Astrocyte (in vitro differentiated cells and primary cell): ENCODE measurements around the gene SCN8A. TPM values are rescaled to one million over a fixed set of nuclear protein-coding genes. Genes with fewer than 3 reads are reported as not detected.
"Not testable (repeated sequence)": the region's sequence is repeated elsewhere in the genome, so short reads cannot be mapped to it uniquely, and the experiment has no call there.

ENCODE experiments used
- DNase-seq: peaks from one replicate; pipeline ENCODE4 v3.0.0-alpha.2; 2010; ENCODE audit warnings: low read depth
- FAIRE-seq: peaks from 2 replicates; lab custom pipeline; 2011; peaks lifted over from hg19 to GRCh38; lab: Jason Lieb, UNC
- H2AFZ ChIP-seq: 2 replicates; pipeline ENCODE4 v1.6.0; 2012; ENCODE audit warnings: low read depth, low read length, inconsistent platforms
- H3K27ac ChIP-seq: 2 replicates; pipeline ENCODE4 v1.5.1; 2011; ENCODE audit warnings: low read depth, low read length, inconsistent platforms
- H3K27me3 ChIP-seq: 2 replicates; pipeline ENCODE4 v1.6.0; 2011; ENCODE audit warnings: low read length, inconsistent platforms; ENCODE audit not compliant: insufficient read depth
- H3K36me3 ChIP-seq: 2 replicates; pipeline ENCODE4 v1.5.1; 2011; ENCODE audit warnings: low read length, inconsistent platforms; ENCODE audit not compliant: insufficient read depth
- H3K4me1 ChIP-seq: 2 replicates; pipeline ENCODE4 v1.5.1; 2011; ENCODE audit warnings: low read length, inconsistent platforms; ENCODE audit not compliant: insufficient read depth
- H3K4me2 ChIP-seq: 2 replicates; pipeline ENCODE4 v1.6.0; 2012; ENCODE audit warnings: low read length, inconsistent platforms
- H3K4me3 ChIP-seq: 2 replicates; pipeline ENCODE4 v1.5.1; 2011; ENCODE audit warnings: low read depth, mild to moderate bottlenecking, low read length, inconsistent platforms; ENCODE audit not compliant: insufficient read depth
- H3K79me2 ChIP-seq: 2 replicates; pipeline ENCODE4 v1.6.0; 2012; ENCODE audit warnings: mild to moderate bottlenecking, low read length, inconsistent platforms; ENCODE audit not compliant: insufficient read depth
- H3K9ac ChIP-seq: 2 replicates; pipeline ENCODE4 v1.6.0; 2012; ENCODE audit warnings: mild to moderate bottlenecking, low read length, inconsistent platforms
- H3K9me3 ChIP-seq: 2 replicates; pipeline ENCODE4 v1.5.1; 2012; ENCODE audit warnings: low read depth, mild to moderate bottlenecking, low read length, inconsistent platforms; ENCODE audit not compliant: insufficient read depth
- H4K20me1 ChIP-seq: 2 replicates; pipeline ENCODE4 v1.6.0; 2012; ENCODE audit warnings: low read length, inconsistent platforms; ENCODE audit not compliant: insufficient read depth
- H3K27ac Mint-ChIP-seq: one replicate; pipeline ENCODE4 v1.8.0; 2021; ENCODE audit warnings: mild to moderate bottlenecking, mixed read lengths; ENCODE audit not compliant: unreplicated experiment
- H3K27me3 Mint-ChIP-seq: one replicate; pipeline ENCODE4 v1.8.0; 2021; ENCODE audit warnings: low read depth, mixed read lengths; ENCODE audit not compliant: unreplicated experiment
- H3K36me3 Mint-ChIP-seq: one replicate; pipeline ENCODE4 v1.8.0; 2021; ENCODE audit warnings: low read depth, mixed read lengths; ENCODE audit not compliant: unreplicated experiment
- H3K4me1 Mint-ChIP-seq: one replicate; pipeline ENCODE4 v1.8.0; 2021; ENCODE audit warnings: low read depth, mixed read lengths; ENCODE audit not compliant: unreplicated experiment
- H3K4me3 Mint-ChIP-seq: one replicate; pipeline ENCODE4 v1.8.0; 2021; ENCODE audit warnings: mild to moderate bottlenecking, moderate library complexity, mixed read lengths; ENCODE audit not compliant: unreplicated experiment
- H3K9me3 Mint-ChIP-seq: one replicate; pipeline ENCODE4 v1.8.0; 2021; ENCODE audit warnings: mild to moderate bottlenecking, mixed read lengths; ENCODE audit not compliant: unreplicated experiment
- CTCF ChIP-seq: IDR thresholded peaks from 2 replicates; pipeline ENCODE4 v1.5.1; 2011; ENCODE audit warnings: low read depth, mild to moderate bottlenecking, inconsistent platforms, low read length, moderate library complexity; ENCODE audit not compliant: insufficient read depth
- EZH2 ChIP-seq: IDR thresholded peaks from 2 replicates; pipeline ENCODE4 v1.6.1; 2012; ENCODE audit warnings: mild to moderate bottlenecking, low read length, inconsistent platforms; ENCODE audit not compliant: insufficient read depth
- total RNA-seq: library from RNA; stranded (reverse); gene quantifications from 2 replicates; pipeline ENCODE4 v1.2.1, GENCODE V29; 2021

The SCN8A gene
- total RNA-seq, 1 donor from 2014 or later: 6.5 TPM

GRCh38 chr12:51793201-51793600 is 202.2 kb downstream of the SCN8A start:
- Histone ChIP-seq H2AFZ (no peak overlapping the region), H3K4me3 (no peak overlapping the region), H3K4me2 (no peak overlapping the region), H4K20me1 (no peaks in the 10 kb centered on the region), H3K79me2 (no peaks in the 10 kb centered on the region), H3K9me3 (no peaks in the 10 kb centered on the region), H3K27ac (no peak overlapping the region), H3K9ac (no peak overlapping the region), H3K27me3 (no peaks in the 10 kb centered on the region), H3K4me1 (peaks cover 10% of the 10 kb centered on the region), H3K36me3 (no peaks in the 10 kb centered on the region)
- peaks cover 25% of the 10 kb centered on the region for H3K36me3 Mint-ChIP-seq
- DNase-seq: peak; percentile 77
- no peak overlapping the region for H3K4me3 Mint-ChIP-seq
- TF ChIP-seq CTCF (no peak), EZH2 (no peak)
- H3K27me3 Mint-ChIP-seq: no peaks in the 10 kb centered on the region
- peaks cover 7% of the 10 kb centered on the region for H3K9me3 Mint-ChIP-seq
- peaks cover 19% of the 10 kb centered on the region for H3K4me1 Mint-ChIP-seq
- no peak overlapping the region for H3K27ac Mint-ChIP-seq
- no peak for FAIRE-seq

- H3K79me2 ChIP-seq: no peaks in the 10 kb centered on the region
- H3K27me3 Mint-ChIP-seq: no peaks in the 10 kb centered on the region
- no peaks in the 10 kb centered on the region for H3K36me3 ChIP-seq
- H3K4me3 ChIP-seq: no peak overlapping the region
- TF ChIP-seq EZH2 (no peak), CTCF (no peak)
- FAIRE-seq (no peak), DNase-seq (no peak)
- no peak overlapping the region for H2AFZ ChIP-seq
- no peak overlapping the region for H3K4me3 Mint-ChIP-seq
- H3K36me3 Mint-ChIP-seq: peaks cover 18% of the 10 kb centered on the region
- no peaks in the 10 kb centered on the region for H4K20me1 ChIP-seq
- H3K9me3 ChIP-seq: no peaks in the 10 kb centered on the region
- H3K9ac ChIP-seq: no peak overlapping the region
- no peak overlapping the region for H3K27ac Mint-ChIP-seq
- no peaks in the 10 kb centered on the region for H3K4me1 ChIP-seq
- H3K9me3 Mint-ChIP-seq: peaks cover 3% of the 10 kb centered on the region
- H3K4me1 Mint-ChIP-seq: peaks cover 9% of the 10 kb centered on the region
- H3K4me2 ChIP-seq: no peak overlapping the region
- no peak overlapping the region for H3K27ac ChIP-seq
- no peaks in the 10 kb centered on the region for H3K27me3 ChIP-seq
Measured at GRCh38 chr12:51797301-51797700, 206.3 kb downstream of the SCN8A start.

- H3K36me3 Mint-ChIP-seq: peaks cover 22% of the 10 kb centered on the region
- H3K9ac ChIP-seq, H3K36me3 ChIP-seq, H3K79me2 ChIP-seq, H3K4me3 ChIP-seq, H4K20me1 ChIP-seq, H3K4me3 Mint-ChIP-seq, H3K27me3 Mint-ChIP-seq, H3K27ac ChIP-seq, DNase-seq, H2AFZ ChIP-seq, H3K27ac Mint-ChIP-seq, H3K4me1 Mint-ChIP-seq, H3K4me1 ChIP-seq, H3K4me2 ChIP-seq, FAIRE-seq, H3K9me3 ChIP-seq, H3K9me3 Mint-ChIP-seq, H3K27me3 ChIP-seq: not testable (repeated sequence)
Measured at GRCh38 chr12:51798051-51798450, 207.0 kb downstream of the SCN8A start.
